ENCODE data around the gene ZMYND10. TPM values are rescaled to one million over a fixed set of nuclear protein-coding genes. Genes with fewer than 3 reads are reported as not detected.

The ZMYND10 gene
- total RNA-seq, 4 donors from 2014 or later = 0.30 to 1.7 (median 1.3) TPM; not detected in 1

DNA sequence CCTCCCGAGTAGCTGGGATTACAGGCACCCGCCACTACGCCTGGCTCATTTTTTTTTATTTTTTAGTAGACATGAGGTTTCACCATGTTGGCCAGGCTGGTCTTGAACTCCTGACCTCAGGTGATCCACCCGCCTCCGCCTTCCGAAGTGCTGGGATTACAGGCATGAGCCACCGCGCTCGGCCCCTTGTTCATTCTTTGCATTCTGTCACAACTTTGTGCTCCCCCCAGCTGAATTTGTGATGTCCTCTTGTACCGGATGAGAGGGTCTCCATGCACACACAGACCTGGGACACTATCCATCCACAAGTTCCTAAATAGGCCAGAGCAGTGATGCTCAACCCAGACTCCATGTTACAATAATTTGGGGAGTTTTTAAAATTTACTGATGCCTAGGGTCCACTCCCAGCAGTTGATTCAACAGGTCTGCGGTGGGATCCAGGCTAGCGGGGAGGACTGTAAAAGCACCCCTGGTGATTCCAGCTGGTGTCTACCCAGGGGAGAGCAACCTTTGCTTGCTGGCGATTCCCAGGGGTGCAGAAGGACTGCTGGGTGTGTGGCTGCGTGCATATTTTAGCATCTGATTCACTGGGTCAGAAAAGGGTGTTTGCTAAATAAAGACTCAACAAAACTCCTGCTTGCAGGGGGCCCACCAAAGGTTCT lies 5.9 kb downstream of the ZMYND10 start:
- Histone ChIP-seq H3K36me3 (no peaks in the 10 kb centered on the region), H3K4me3 (peak overlapping the region; percentile 47 to 68 (median 60)), H3K4me1 (peaks cover 0 to 69% (median 43%) of the 10 kb centered on the region in 4 donors), H3K9me3 (no peaks in the 10 kb centered on the region), H3K27ac (peak overlapping the region; percentile 63 to 100 (median 98)), H3K27me3 (no peaks in the 10 kb centered on the region)
- TF ChIP-seq POLR2A (IDR thresholded peaks at IDR 0.05) (no peak), EP300 (IDR thresholded peaks at IDR 0.05) (no peak)
- TF ChIP-seq, protein P1, sequence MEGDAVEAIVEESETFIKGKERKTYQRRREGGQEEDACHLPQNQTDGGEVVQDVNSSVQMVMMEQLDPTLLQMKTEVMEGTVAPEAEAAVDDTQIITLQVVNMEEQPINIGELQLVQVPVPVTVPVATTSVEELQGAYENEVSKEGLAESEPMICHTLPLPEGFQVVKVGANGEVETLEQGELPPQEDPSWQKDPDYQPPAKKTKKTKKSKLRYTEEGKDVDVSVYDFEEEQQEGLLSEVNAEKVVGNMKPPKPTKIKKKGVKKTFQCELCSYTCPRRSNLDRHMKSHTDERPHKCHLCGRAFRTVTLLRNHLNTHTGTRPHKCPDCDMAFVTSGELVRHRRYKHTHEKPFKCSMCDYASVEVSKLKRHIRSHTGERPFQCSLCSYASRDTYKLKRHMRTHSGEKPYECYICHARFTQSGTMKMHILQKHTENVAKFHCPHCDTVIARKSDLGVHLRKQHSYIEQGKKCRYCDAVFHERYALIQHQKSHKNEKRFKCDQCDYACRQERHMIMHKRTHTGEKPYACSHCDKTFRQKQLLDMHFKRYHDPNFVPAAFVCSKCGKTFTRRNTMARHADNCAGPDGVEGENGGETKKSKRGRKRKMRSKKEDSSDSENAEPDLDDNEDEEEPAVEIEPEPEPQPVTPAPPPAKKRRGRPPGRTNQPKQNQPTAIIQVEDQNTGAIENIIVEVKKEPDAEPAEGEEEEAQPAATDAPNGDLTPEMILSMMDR (IDR thresholded peaks at IDR 0.05) = no peak
- WGBS, 2 donors = 77 to 78% methylated on average over 14 of the region's 14 CpGs
- no peak for DNase-seq (ENCODE audit: low spot score in 2 of 2)

DNA sequence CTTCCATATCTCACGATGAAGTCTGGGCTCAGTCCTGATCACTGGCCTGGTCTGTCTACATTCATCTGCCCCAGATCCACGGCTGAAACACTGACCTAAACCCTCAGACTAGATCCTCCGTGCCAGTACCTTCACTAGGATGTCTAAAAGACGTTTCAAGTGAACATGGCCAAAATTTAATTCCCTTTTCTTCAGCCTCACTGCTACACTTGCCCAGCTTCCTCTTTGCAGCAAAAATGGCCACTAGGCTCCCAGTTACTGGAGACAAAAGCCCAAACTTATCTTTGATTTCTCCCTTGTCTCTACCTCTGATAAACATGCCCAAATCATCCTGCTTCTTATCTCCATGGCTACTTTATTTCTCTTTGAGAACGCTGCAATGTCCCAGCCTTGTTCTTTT lies 6.6 kb downstream of the ZMYND10 start:
- peak overlapping the region in 3 of 4 donors; percentile 65 to 71 (median 68) for H3K4me3 ChIP-seq
- 47 to 58% methylated on average over 5 of the region's 5 CpGs for WGBS, 2 donors

DNA sequence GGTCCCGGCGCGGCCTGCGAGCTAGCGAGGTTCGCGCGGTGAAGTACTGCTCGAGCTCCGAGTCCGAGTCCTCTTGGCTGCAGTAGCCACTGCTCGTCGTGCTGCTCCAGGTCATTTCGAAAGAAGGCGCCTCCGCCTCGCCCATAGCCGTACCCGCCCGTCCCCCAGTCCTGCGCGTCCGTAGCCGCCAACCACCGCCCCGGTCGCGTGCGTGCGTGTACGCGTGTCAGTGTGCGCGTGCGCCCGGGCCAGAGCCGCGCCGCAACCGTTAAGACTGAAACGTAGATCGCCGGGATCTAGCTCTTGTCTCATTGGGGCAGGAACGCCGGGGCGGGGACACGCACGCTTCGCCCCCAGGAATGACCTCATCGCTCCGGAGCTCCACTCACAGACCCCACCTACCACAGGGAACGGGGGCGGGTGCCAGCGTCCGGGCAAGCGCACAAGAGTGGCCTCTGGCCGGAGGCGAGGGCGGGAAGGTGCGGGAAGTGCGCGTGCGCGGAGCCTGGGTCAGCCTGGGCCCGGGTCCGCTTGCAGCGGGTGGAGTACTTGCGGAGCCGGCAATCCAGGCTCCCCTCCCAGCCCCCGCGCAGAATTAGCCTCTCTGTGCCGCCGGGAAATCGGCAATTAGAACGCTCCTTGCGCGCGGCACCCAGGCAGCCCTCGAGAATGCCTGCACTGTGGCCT lies 8.2 kb downstream of the ZMYND10 start:
- 0% methylated on average over 3 to 66 of the region's 79 CpGs for WGBS, 2 donors
- Histone ChIP-seq H3K9me3 (no peaks in the 10 kb centered on the region), H3K36me3 (peaks cover 0 to 3% (median 0%) of the 10 kb centered on the region in 3 donors), H3K4me1 (peaks cover 0 to 89% (median 55%) of the 10 kb centered on the region in 4 donors), H3K27me3 (no peaks in the 10 kb centered on the region), H3K27ac (peak overlapping the region; percentile 97 to 100 (median 98)), H3K4me3 (peak overlapping the region; percentile 68 to 87 (median 82))
- DNase-seq (ENCODE audit: low spot score in 2 of 2) = peak; percentile 98 to 99
- TF ChIP-seq, protein P1 (IDR thresholded peaks at IDR 0.05) = no peak
- TF ChIP-seq EP300 (IDR thresholded peaks at IDR 0.05) (peak; percentile 99), POLR2A (IDR thresholded peaks at IDR 0.05) (peak; percentile 65 to 96)

More for the DNA sequence above, 6.6 kb downstream of the ZMYND10 start:
- no peak for DNase-seq (ENCODE audit: low spot score in 2 of 2)
- Histone ChIP-seq H3K36me3 (no peaks in the 10 kb centered on the region), H3K9me3 (no peaks in the 10 kb centered on the region), H3K27me3 (no peaks in the 10 kb centered on the region), H3K27ac (peak overlapping the region; percentile 97 to 100 (median 98)), H3K4me1 (peaks cover 0 to 75% (median 50%) of the 10 kb centered on the region in 4 donors)
- TF ChIP-seq, protein P1 (IDR thresholded peaks at IDR 0.05) = peak in 1 of 5 experiments; percentile 20
- TF ChIP-seq POLR2A (IDR thresholded peaks at IDR 0.05) (no peak), EP300 (IDR thresholded peaks at IDR 0.05) (no peak)

DNA sequence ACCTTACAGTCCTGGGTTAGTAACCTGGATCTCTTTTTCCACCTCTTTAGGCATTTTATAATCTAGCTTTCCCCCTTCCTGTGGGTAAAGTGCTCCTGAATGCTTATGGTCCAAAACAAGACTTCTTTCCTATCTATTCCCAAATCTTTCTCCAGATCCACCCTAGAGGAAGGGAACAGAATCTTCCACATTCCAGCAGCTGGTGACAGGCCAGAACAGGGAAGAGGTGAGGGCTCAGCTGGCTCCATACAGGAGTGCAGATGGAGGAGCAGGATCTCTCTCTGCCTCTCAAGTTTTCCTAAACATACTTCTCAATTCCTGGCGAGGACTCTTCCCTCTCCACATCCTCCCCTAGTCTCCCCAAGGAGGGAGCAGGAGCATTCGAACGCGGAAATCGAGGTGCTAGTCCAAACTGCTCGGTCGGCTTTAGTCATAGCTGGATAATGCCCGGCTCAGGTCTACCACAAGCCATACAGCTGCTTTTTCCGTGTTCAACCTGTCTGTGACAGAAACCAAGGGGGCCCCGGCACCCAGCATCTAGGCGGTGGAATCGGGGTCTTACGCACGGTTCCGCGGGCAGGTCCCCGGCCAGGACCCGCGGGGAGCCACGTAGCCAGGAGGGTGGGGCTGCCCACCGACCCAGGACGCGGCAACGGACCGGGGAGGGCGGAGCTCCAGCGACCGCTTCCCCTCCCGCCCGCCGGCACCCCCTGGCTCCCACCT lies 8.9 kb downstream of the ZMYND10 start:
- H3K9me3 ChIP-seq = no peaks in the 10 kb centered on the region
- DNase-seq (ENCODE audit: low spot score in 2 of 2) = no peak
- 0 to 1% methylated on average over 17 to 20 of the region's 31 CpGs for WGBS, 2 donors
- H3K4me1 ChIP-seq = peaks cover 0 to 86% (median 55%) of the 10 kb centered on the region in 4 donors
- peak overlapping the region; percentile 97 to 100 (median 98) for H3K27ac ChIP-seq
- TF ChIP-seq EP300 (IDR thresholded peaks at IDR 0.05) (no peak), POLR2A (IDR thresholded peaks at IDR 0.05) (no peak)
- TF ChIP-seq, protein P1 (IDR thresholded peaks at IDR 0.05) = no peak
- no peaks in the 10 kb centered on the region for H3K27me3 ChIP-seq
- H3K4me3 ChIP-seq = peak overlapping the region; percentile 68 to 87 (median 82)
- H3K36me3 ChIP-seq = peaks cover 0 to 10% (median 0%) of the 10 kb centered on the region in 3 donors
